Measurements from ENCODE around the gene GATB.

GATB gene

DNA sequence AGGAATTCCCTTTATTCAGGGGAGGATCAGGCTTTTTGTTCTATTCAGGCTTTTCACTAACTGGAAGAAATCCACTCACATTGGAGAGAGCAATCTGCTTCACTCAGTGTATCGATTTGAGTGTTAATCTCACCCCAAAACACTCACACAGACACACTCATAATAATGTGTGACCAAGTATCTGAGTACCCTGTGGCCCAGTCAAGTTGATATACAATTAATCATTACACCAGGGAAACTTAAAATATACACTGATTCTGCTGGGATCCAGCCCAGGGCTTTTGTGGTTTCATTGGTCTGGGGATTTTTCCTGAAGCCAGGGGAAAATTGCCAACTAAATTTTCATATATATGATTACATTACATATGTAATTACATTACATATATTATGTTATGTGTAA lies 44.0 kb upstream of the GATB start:
- TF ChIP-seq, protein P1, sequence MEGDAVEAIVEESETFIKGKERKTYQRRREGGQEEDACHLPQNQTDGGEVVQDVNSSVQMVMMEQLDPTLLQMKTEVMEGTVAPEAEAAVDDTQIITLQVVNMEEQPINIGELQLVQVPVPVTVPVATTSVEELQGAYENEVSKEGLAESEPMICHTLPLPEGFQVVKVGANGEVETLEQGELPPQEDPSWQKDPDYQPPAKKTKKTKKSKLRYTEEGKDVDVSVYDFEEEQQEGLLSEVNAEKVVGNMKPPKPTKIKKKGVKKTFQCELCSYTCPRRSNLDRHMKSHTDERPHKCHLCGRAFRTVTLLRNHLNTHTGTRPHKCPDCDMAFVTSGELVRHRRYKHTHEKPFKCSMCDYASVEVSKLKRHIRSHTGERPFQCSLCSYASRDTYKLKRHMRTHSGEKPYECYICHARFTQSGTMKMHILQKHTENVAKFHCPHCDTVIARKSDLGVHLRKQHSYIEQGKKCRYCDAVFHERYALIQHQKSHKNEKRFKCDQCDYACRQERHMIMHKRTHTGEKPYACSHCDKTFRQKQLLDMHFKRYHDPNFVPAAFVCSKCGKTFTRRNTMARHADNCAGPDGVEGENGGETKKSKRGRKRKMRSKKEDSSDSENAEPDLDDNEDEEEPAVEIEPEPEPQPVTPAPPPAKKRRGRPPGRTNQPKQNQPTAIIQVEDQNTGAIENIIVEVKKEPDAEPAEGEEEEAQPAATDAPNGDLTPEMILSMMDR (IDR thresholded peaks at IDR 0.05), result no peak

DNA sequence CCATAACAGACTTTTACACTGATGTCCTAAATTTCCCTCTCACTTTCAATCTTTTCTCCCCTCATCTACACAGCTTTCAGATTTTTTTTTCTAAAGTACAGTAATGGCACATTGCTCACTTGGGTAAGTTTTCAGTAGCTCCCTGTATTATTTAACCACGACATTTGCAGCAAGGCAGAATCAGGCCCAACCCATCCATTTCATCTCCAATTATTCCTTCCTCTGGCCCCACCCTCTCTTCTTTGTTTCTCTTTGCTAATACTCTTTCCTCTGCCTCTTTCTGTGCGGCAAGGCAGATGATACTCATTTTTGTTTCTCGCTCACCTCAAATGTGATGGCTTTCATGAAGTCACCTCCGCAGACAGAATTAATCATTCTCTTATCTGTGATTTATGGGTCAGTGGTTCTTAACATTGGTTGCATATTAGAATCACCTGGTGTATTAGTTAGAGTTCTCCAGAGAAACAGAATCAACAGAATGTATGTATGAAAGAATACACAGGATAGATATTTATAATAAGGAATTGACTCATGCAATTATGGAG lies 43.4 kb upstream of the GATB start:
- TF ChIP-seq, protein P1 (IDR thresholded peaks at IDR 0.05), result no peak

DNA sequence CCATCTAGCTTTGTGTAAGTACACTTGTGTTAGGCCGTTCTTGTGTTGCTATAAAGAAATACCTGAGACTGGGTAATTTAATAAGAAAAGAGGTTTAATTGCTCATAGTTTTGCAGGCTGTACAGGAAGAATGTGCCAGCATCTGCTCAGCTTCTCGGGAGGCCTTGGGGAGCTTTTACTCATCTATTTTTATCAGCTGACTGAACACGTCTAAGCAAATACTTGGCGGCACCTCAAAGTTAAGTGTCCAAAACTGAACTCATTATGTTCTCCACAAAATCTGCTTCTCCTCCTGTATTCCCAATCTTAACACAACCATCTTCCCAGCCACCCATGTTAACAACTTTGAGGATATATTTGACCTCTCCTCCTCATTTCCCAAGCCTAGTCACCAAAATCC lies 42.4 kb upstream of the GATB start:
- TF ChIP-seq, protein P1 (IDR thresholded peaks at IDR 0.05), result no peak

DNA sequence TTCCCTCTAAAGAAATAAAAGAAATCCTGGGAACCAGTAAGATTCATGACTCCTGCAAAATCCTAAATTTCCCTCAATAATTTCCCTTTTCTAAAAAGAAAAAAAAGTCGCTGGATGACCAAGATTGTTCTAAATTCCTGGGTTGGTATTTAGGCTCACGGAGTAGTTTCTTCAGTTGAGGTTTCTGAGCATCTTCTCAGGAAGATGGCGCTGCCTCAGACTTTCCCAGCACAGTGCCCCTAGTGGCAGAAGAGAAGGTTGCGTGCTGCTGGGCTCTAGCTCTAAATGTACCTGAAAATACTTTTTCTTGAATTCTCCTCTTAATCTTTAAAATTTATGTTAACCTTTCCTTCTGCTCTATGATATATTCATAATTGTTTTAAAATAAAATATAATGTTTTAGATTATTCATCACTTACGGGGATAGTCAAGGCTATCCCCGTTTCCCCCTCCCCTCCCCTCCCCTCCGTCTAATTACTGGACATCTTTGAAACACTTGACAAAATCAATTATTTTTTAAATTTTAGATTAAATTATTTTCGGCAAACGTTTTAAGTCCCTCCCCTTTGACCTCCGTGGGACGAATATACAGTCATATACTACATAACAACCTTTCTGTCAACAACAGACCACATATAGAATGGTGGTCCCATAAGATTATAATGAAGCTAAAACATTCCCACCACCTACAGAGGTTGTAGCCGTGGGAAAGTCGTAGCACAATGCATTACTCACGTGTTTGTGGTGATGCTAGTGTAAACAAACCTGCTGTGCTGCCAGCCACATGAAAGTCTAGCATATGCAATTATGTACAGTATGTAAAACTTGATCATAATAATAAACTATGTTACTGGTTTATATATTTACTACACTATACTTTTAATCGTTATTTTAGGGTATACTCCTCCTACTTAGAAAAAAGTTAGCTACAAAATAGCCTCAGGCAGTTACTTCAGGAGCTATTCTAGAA lies 41.0 kb upstream of the GATB start:
- TF ChIP-seq, protein P1 (IDR thresholded peaks at IDR 0.05), result peak; percentile 94

DNA sequence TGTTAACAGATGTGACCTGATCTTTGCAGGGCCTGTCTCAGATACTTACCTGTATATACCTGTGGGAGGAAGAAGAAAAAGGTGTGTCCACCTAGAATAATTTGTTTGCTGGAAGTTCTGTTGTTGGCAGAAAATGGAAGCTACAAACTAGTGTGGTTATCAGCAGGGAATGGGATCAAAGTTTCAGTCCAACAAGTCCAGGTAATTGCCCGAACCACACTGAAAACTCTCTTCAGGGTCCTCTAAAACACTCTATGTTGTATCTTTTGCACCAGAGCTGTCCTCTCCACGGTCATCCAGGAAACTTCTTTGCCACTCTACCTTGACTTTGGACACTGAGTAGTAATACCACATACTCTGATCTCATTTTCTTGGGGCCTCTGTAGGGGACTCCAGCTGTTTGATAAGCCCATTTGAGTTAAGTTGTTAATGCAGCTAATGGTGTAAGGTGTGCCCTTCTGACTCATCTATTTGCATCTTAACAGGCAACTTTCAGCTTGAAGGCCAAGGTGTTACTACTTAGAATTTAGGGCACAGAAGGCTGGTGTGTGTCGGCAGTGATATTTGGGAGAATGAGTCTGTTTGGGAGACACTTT lies 38.7 kb upstream of the GATB start:
- TF ChIP-seq, protein P1 (IDR thresholded peaks at IDR 0.05), result no peak

DNA sequence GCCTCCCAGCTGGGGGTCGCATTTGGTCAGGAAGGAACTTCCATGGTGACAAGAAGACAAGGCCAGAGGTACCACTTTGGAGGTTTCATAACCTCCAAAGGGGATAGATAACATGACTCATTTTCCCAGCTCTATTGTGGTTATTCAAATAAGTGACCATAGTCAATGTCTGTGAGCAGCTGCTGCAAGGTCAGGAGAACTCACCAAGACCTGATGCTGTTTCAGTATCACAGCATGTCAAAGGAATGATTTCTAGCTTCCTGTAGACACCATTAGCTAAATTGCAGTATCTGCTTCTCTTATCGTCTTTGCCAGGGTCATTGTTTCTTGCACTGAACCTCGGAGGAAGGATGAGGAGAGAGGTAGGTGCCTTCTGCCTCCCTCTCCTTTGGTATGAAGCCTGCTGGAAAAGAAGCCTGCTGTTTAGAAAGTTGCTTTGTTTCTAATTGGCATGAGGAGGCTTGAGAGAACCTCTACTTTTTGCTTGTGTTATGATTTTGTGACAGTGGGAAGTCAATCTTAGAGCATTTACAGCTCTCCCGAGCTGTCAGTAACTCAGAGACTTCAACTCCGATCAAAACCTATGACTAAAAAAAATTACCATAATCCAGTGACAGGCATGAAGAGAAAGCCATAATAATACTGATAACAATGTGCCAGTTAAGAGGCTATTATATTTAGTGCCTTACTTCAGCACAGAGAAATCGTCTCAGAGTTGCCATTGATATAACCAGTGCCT lies 38.0 kb upstream of the GATB start:
- TF ChIP-seq, protein P1 (IDR thresholded peaks at IDR 0.05), result no peak

DNA sequence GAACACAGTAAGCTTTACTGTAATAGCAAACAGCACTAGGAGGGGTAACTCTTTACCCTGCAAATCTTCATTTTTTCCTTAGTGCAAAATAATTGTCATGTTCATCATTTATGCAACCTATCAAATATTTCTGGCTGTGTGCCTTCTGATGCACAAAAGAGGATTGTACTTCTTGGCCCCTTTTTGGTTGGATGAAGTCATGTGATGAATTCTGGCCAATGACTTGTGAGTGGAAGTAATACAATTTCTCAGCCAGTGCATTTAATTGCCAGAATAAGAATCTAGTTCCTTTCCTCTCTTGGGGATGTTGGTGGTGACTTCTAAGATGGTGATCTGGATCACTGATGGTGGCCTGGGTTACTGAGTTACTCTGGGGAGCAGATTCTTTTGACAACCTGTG lies 37.0 kb upstream of the GATB start:
- TF ChIP-seq, protein P1 (IDR thresholded peaks at IDR 0.05), result no peak
